Midbrain (tissue), 1 donor: ENCODE data around the gene FAM114A1.
"Not testable (repeated sequence)": the region's sequence is repeated elsewhere in the genome, so short reads cannot be mapped to it uniquely, and the experiment has no call there.

Source experiments
- DNase-seq: peaks from one replicate; lab custom pipeline; 2025; lab: John Stamatoyannopoulos, UW

FAM114A1 gene

GRCh38 chr4:38904090-38904666 lies 36.6 kb downstream of the FAM114A1 start:
- no peak for DNase-seq

GRCh38 chr4:38904682-38905081 lies 37.1 kb downstream of the FAM114A1 start:
- DNase-seq, result no peak

- DNase-seq, result no peak
These were observed 38.2 kb downstream of the FAM114A1 start for GRCh38 chr4:38905652-38906385.

- no peak for DNase-seq
These were observed 40.2 kb downstream of the FAM114A1 start for GRCh38 chr4:38907696-38908270.

GRCh38 chr4:38909015-38909414 lies 41.4 kb downstream of the FAM114A1 start:
- no peak for DNase-seq

GRCh38 chr4:38911257-38911656 lies 43.7 kb downstream of the FAM114A1 start:
- no peak for DNase-seq

- no peak for DNase-seq
These were observed 47.2 kb downstream of the FAM114A1 start for GRCh38 chr4:38914854-38915253.

- not testable (repeated sequence) for DNase-seq
These were observed 48.7 kb downstream of the FAM114A1 start for GRCh38 chr4:38916267-38916666.

GRCh38 chr4:38917481-38918025 lies 49.9 kb downstream of the FAM114A1 start:
- DNase-seq, result no peak

GRCh38 chr4:38919494-38919893 lies 51.9 kb downstream of the FAM114A1 start:
- no peak for DNase-seq

- no peak for DNase-seq
These were observed 52.6 kb downstream of the FAM114A1 start for GRCh38 chr4:38920186-38920585.

- no peak for DNase-seq
These were observed 53.1 kb downstream of the FAM114A1 start for GRCh38 chr4:38920677-38921076.

GRCh38 chr4:38921151-38921550 lies 53.5 kb downstream of the FAM114A1 start:
- DNase-seq, result no peak

GRCh38 chr4:38923746-38924145 lies 56.1 kb downstream of the FAM114A1 start:
- DNase-seq, result no peak

- DNase-seq, result no peak
These were observed 56.7 kb downstream of the FAM114A1 start for GRCh38 chr4:38924353-38924752.

GRCh38 chr4:38925492-38926413 lies 58.1 kb downstream of the FAM114A1 start:
- DNase-seq, result peak; percentile 70

GRCh38 chr4:38926896-38927295 lies 59.3 kb downstream of the FAM114A1 start:
- DNase-seq, result no peak

- DNase-seq, result no peak
These were observed 61.0 kb downstream of the FAM114A1 start for GRCh38 chr4:38928568-38928967.

- DNase-seq, result no peak
These were observed 61.4 kb downstream of the FAM114A1 start for GRCh38 chr4:38928974-38929373.

GRCh38 chr4:38930204-38930603 lies 62.6 kb downstream of the FAM114A1 start:
- DNase-seq, result no peak

GRCh38 chr4:38930707-38931106 lies 63.1 kb downstream of the FAM114A1 start:
- no peak for DNase-seq

- no peak for DNase-seq
These were observed 63.5 kb downstream of the FAM114A1 start for GRCh38 chr4:38931125-38931524.
